GM21381 (cell line): Measurements from ENCODE around the gene DBNL.
A peak's percentile ranks its signal among the peaks of the same experiment; 100 is the strongest.

Source experiments
- ATAC-seq: cut with Tn5 transposase; IDR thresholded peaks from one replicate; pipeline ENCODE4 v1.9.1; 2021; ENCODE audit warnings: mild to moderate bottlenecking, moderate library complexity; ENCODE audit not compliant: unreplicated experiment

DBNL gene

GRCh38 chr7:44060948-44061644 lies 16.6 kb downstream of the DBNL start:
- no peak for ATAC-seq

- no peak for ATAC-seq
Measured at GRCh38 chr7:44061645-44062179, 17.2 kb downstream of the DBNL start.

GRCh38 chr7:44062180-44062902 lies 17.8 kb downstream of the DBNL start:
- no peak for ATAC-seq

GRCh38 chr7:44062903-44063295 lies 18.4 kb downstream of the DBNL start:
- ATAC-seq = no peak

GRCh38 chr7:44063547-44063893 lies 19.0 kb downstream of the DBNL start:
- no peak for ATAC-seq

- ATAC-seq = no peak
Measured at GRCh38 chr7:44063894-44064651, 19.6 kb downstream of the DBNL start.

- ATAC-seq = no peak
Measured at GRCh38 chr7:44064791-44065430, 20.4 kb downstream of the DBNL start.

- no peak for ATAC-seq
Measured at GRCh38 chr7:44065431-44066110, 21.1 kb downstream of the DBNL start, which contains the start of gene PGAM2. TSS of gene PGAM2 (minus strand) at chr7:44065567. CDS start at chr7:44065529, 38 bp downstream.

- ATAC-seq = no peak
Measured at GRCh38 chr7:44066111-44066460, 21.6 kb downstream of the DBNL start.

GRCh38 chr7:44066494-44067063 lies 22.1 kb downstream of the DBNL start:
- ATAC-seq = no peak

- no peak for ATAC-seq
Measured at GRCh38 chr7:44067064-44067951, 22.8 kb downstream of the DBNL start.

GRCh38 chr7:44068054-44068453 lies 23.6 kb downstream of the DBNL start:
- no peak for ATAC-seq

GRCh38 chr7:44071726-44072363 lies 27.3 kb downstream of the DBNL start:
- no peak for ATAC-seq

- ATAC-seq = no peak
Measured at GRCh38 chr7:44072364-44073231, 28.1 kb downstream of the DBNL start.

- peak; percentile 55 for ATAC-seq
Measured at GRCh38 chr7:44073664-44074348, 29.3 kb downstream of the DBNL start.

GRCh38 chr7:44074349-44074695 lies 29.8 kb downstream of the DBNL start:
- no peak for ATAC-seq
